ENCODE measurements around the gene BCL2L11. TPM values are rescaled to one million over a fixed set of nuclear protein-coding genes. Genes with fewer than 3 reads are reported as not detected.

BCL2L11 gene
- polyA plus RNA-seq, 1 experiment = 0.78 TPM

DNA sequence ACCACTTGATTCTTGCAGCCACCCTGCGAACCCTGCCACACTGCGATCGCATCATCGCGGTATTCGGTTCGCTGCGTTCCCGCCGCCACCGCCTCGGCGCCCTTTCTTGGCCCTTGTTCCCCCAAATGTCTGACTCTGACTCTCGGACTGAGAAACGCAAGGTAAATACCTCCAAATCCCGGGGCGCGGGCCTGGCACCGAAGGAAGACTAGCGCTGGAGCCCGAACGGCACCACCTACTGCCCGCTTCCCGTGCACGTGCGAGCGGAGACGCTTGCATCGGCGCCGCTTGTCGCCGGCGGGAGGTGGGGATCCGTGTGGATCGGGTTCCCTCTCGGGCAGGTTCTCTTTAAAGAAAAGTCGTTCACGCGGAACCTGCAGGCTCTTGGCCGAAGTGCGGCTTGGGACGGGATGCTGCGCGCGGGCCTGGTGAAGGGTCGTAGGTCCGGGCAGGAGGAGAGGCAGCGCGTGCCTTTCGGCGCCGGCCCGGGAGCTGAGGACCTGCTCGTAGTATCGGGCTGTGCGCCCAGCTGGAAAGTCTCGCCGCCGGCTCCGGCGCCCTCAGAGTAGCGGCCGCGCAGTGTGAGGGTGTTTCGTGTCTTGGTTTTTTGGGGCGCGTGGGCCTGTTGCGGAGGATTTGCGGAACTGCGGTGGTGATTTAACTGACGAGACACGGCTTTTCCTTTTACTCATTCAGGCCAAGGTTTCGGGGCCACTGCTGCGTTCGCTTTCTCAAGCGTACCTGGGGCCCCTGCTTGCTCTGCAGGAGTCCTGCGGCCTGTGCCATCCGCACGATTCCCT is 514 bp downstream of the BCL2L11 start:
- CTCF ChIA-PET = interaction anchor here (0.6 to 1.6 kb wide), 5 partner anchors 12 to 541 kb away, joined by 3 read pairs; no protein-coding TSS in a partner anchor

DNA sequence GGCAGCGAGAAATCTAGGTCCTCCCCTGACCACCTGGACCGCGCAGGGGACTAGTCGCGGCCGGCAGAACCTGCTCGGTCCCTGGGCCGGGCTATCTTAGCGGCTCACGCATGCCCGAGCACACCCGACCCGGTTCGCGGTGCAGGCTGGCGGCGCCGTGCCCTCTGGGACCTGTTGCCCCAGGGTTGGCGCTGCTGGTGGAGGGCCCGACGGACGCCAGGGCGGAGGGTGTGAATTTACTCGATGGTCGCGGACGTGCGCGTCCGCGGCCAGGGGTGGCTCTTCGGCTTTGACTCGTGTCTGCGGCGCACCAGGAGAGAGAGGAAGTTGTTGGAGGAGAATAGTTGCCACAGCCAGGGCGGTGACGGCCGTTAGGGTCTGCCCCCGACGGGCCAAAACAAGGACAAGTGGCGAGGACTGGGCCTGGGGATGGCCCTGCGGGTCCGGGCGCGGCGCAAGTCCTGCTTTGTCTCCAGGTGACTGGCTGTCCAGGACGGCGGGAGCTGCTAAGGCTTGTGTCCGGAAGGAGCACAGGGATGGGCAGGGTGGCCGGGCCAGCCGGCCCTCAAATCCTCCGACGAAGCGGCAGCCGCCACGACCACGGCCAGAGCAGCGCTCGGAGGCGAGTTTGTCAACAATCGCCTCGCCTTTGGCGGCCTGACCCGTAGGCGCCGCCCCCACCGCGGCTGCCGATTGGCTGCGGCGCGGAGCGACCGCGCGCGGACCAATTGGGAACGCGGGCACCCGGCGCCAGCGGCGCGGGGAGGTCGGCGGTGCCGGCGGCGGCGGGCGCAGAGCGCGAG is 1.3 kb downstream of the BCL2L11 start:
- POLR2A ChIA-PET = no interaction called here
- CTCF ChIA-PET = interaction anchor here (1.6 kb wide), 1 partner anchor 310 kb away, joined by 3 read pairs; no protein-coding TSS in a partner anchor
- TF ChIP-seq, protein P1, sequence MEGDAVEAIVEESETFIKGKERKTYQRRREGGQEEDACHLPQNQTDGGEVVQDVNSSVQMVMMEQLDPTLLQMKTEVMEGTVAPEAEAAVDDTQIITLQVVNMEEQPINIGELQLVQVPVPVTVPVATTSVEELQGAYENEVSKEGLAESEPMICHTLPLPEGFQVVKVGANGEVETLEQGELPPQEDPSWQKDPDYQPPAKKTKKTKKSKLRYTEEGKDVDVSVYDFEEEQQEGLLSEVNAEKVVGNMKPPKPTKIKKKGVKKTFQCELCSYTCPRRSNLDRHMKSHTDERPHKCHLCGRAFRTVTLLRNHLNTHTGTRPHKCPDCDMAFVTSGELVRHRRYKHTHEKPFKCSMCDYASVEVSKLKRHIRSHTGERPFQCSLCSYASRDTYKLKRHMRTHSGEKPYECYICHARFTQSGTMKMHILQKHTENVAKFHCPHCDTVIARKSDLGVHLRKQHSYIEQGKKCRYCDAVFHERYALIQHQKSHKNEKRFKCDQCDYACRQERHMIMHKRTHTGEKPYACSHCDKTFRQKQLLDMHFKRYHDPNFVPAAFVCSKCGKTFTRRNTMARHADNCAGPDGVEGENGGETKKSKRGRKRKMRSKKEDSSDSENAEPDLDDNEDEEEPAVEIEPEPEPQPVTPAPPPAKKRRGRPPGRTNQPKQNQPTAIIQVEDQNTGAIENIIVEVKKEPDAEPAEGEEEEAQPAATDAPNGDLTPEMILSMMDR (IDR thresholded peaks at IDR 0.05; ENCODE audit: insufficient read depth, low read depth, low read length) = no peak
- Histone ChIP-seq H3K27me3 (ENCODE audit: control insufficient read depth, insufficient read depth, low read length) (no peaks in the 10 kb centered on the region), H3K4me3 (ENCODE audit: low read depth, low read length) (peak overlapping the region; percentile 91), H3K36me3 (ENCODE audit: control insufficient read depth, insufficient read depth, low read length) (no peaks in the 10 kb centered on the region)
- peak; percentile 36 for DNase-seq (ENCODE audit: low read depth)

More for the DNA sequence above, 514 bp downstream of the BCL2L11 start:
- no peaks in the 10 kb centered on the region for H3K36me3 ChIP-seq (ENCODE audit: control insufficient read depth, insufficient read depth, low read length)
- peaks cover 1% of the 10 kb centered on the region; the same call in 1 of the 2 replicates for H3K27me3 ChIP-seq (ENCODE audit: control insufficient read depth, insufficient read depth, low read length)
- POLR2A ChIA-PET = no interaction called here
- peak overlapping the region; percentile 91 for H3K4me3 ChIP-seq (ENCODE audit: low read depth, low read length)
- TF ChIP-seq, protein P1 (IDR thresholded peaks at IDR 0.05; ENCODE audit: insufficient read depth, low read depth, low read length) = 0 out of 2 replicates have a peak, but pooled peaks have one; percentile 9
- no peak for DNase-seq (ENCODE audit: low read depth)

DNA sequence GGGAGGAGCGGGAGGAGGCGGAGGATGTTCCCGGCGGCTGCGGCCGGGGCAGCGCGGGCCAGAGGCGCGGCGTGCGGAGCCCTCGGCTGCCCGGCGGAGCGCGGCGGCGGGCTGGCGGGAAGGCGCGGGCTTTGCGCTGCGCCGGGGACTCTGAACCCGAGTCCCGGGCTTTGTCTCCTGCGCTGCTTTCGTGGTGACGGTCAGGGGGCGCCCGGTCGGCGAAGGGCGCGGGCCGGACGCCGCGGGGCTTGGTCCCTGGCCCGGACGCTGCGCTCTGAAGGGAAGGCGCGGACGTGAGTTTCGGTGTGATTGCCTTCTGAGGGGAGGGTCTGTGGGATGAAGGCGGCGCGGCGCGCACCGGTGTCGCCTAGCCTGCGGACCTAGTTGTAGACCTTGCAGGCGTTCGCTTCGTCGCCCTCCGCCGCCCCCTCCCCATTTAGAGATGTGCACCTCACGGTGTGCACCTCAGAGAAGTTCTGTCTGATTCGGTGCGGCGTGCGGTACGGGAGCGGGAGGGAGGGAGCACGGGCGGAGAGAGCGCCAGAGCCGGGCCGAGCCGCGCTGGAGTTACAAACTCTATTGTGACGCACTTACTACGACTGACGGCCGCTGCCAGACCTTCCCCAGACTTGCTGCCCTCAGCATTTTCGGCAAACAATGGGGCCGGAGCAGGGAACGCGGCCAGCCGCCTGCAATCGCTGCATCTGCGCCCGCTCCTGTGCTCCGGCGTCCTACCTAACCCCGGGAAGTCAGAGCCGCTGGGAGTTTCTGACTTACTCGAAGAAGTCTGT is 2.1 kb downstream of the BCL2L11 start:
- POLR2A ChIA-PET = no interaction called here
- TF ChIP-seq, protein P1 (IDR thresholded peaks at IDR 0.05; ENCODE audit: insufficient read depth, low read depth, low read length) = no peak
- Histone ChIP-seq H3K27me3 (ENCODE audit: control insufficient read depth, insufficient read depth, low read length) (no peaks in the 10 kb centered on the region), H3K4me3 (ENCODE audit: low read depth, low read length) (peak overlapping the region; percentile 91), H3K36me3 (ENCODE audit: control insufficient read depth, insufficient read depth, low read length) (no peaks in the 10 kb centered on the region)
- CTCF ChIA-PET = interaction anchor here (0.6 kb wide), 2 partner anchors 545 to 548 kb away, joined by 3 read pairs; no protein-coding TSS in a partner anchor
- DNase-seq (ENCODE audit: low read depth) = peak; percentile 20

DNA sequence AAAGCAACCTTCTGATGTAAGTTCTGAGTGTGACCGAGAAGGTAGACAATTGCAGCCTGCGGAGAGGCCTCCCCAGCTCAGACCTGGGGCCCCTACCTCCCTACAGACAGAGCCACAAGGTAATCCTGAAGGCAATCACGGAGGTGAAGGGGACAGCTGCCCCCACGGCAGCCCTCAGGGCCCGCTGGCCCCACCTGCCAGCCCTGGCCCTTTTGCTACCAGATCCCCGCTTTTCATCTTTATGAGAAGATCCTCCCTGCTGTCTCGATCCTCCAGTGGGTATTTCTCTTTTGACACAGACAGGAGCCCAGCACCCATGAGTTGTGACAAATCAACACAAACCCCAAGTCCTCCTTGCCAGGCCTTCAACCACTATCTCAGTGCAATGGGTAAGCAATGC is 3.0 kb downstream of the BCL2L11 start:
- Histone ChIP-seq H3K36me3 (ENCODE audit: control insufficient read depth, insufficient read depth, low read length) (no peaks in the 10 kb centered on the region), H3K4me3 (ENCODE audit: low read depth, low read length) (no peak overlapping the region), H3K27me3 (ENCODE audit: control insufficient read depth, insufficient read depth, low read length) (no peaks in the 10 kb centered on the region)
- no peak for DNase-seq (ENCODE audit: low read depth)
- CTCF ChIA-PET = interaction anchor here (0.6 kb wide), 2 partner anchors 544 to 547 kb away, joined by 3 read pairs; no protein-coding TSS in a partner anchor
- TF ChIP-seq, protein P1 (IDR thresholded peaks at IDR 0.05; ENCODE audit: insufficient read depth, low read depth, low read length) = no peak
- POLR2A ChIA-PET = no interaction called here
